HG02571 (cell line): Measurements from ENCODE around the gene FRG2B.
"Not testable (repeated sequence)": the region's sequence is repeated elsewhere in the genome, so short reads cannot be mapped to it uniquely, and the experiment has no call there.

Experiments used
- ATAC-seq: cut with Tn5 transposase; IDR thresholded peaks from one replicate; pipeline ENCODE4 v1.9.1; 2021; ENCODE audit warnings: mild to moderate bottlenecking, moderate library complexity; ENCODE audit not compliant: unreplicated experiment

Gene FRG2B

GRCh38 chr10:133600657-133601056 lies 25.9 kb downstream of the FRG2B start:
- ATAC-seq, result no peak

- not testable (repeated sequence) for ATAC-seq
Measured at GRCh38 chr10:133599869-133600268, 26.7 kb downstream of the FRG2B start.

- no peak for ATAC-seq
Measured at GRCh38 chr10:133592716-133593115, 33.9 kb downstream of the FRG2B start.

GRCh38 chr10:133590970-133591359 lies 35.6 kb downstream of the FRG2B start:
- no peak for ATAC-seq

GRCh38 chr10:133590226-133590969 lies 36.2 kb downstream of the FRG2B start:
- no peak for ATAC-seq

- not testable (repeated sequence) for ATAC-seq
Measured at GRCh38 chr10:133577037-133577436, 49.6 kb downstream of the FRG2B start.
